ENCODE results near the gene ZDHHC3. TPM values are rescaled to one million over a fixed set of nuclear protein-coding genes. Genes with fewer than 3 reads are reported as not detected.

Gene ZDHHC3
- total and polyA plus RNA-seq, 4 experiments from 2014 or later, result 35.4 to 41.9 (median 38.1) TPM

- peak overlapping the region in 3 of 8 donors; percentile 52 to 55 (median 55) for H3K4me3 Mint-ChIP-seq
- H3K36me3 Mint-ChIP-seq, result peaks cover 59 to 62% of the 10 kb centered on the region in 2 donors
- no peak overlapping the region for H3K4me3 ChIP-seq (ENCODE audit: low read length in 2 of 2)
- H3K27ac ChIP-seq (ENCODE audit: low read depth, low read length), result no peak overlapping the region
- intact Hi-C loops (cut with micrococcal nuclease), result no loop called here
- H3K4me1 ChIP-seq (ENCODE audit: insufficient read depth, low read length), result peaks cover 41% of the 10 kb centered on the region
- H3K36me3 ChIP-seq (ENCODE audit: insufficient read depth, low read length), result peaks cover 19% of the 10 kb centered on the region
- peaks cover 27 to 77% (median 53%) of the 10 kb centered on the region in 4 donors for H3K4me1 Mint-ChIP-seq
- H3K27me3 ChIP-seq (ENCODE audit: insufficient read depth, low read length), result no peaks in the 10 kb centered on the region
- H3K9me3 ChIP-seq (ENCODE audit: control insufficient read depth in 1 of 2, low read length in 2 of 2), result no peaks in the 10 kb centered on the region
- ChIA-PET CTCF (ENCODE audit: partially characterized antibody) (interaction anchor here (1.8 to 2.9 kb wide), 2 partner anchors 28 to 29 kb away, joined by 8 to 20 read pairs; no protein-coding TSS in a partner anchor), POLR2A (ENCODE audit: partially characterized antibody) (interaction anchor here (1.8 to 3.1 kb wide), 4 partner anchors 13 to 30 kb away, joined by 10 to 26 read pairs (median 12); partner anchors contain the start of genes EXOSC7 and ZDHHC3)
- no peaks in the 10 kb centered on the region for H3K27me3 Mint-ChIP-seq
- DNase-seq, result no peak
- peak overlapping the region in 4 of 7 donors; percentile 15 to 88 (median 56) for H3K27ac Mint-ChIP-seq
- H3K9me3 Mint-ChIP-seq, result peaks cover 0 to 3% (median 0%) of the 10 kb centered on the region in 8 donors
Measured at GRCh38 chr3:45007091-45007490, 31.1 kb upstream of the ZDHHC3 start.

GRCh38 chr3:45003859-45004258 lies 27.9 kb upstream of the ZDHHC3 start:
- POLR2A ChIA-PET (ENCODE audit: partially characterized antibody), result no interaction called here
- CTCF ChIA-PET (ENCODE audit: partially characterized antibody), result interaction anchor here (1.5 to 1.7 kb wide), 2 partner anchors 30 to 32 kb away, joined by 5 to 6 read pairs; no protein-coding TSS in a partner anchor
- no peaks in the 10 kb centered on the region for H3K27me3 Mint-ChIP-seq
- no peaks in the 10 kb centered on the region for H3K27me3 ChIP-seq (ENCODE audit: insufficient read depth, low read length)
- no peak overlapping the region for H3K4me3 Mint-ChIP-seq
- H3K4me1 ChIP-seq (ENCODE audit: insufficient read depth, low read length), result peaks cover 21% of the 10 kb centered on the region
- peaks cover 32% of the 10 kb centered on the region for H3K36me3 ChIP-seq (ENCODE audit: insufficient read depth, low read length)
- intact Hi-C loops (cut with micrococcal nuclease), result no loop called here
- H3K4me1 Mint-ChIP-seq, result peaks cover 21 to 54% (median 35%) of the 10 kb centered on the region in 4 donors
- no peak overlapping the region for H3K27ac ChIP-seq (ENCODE audit: low read depth, low read length)
- no peak for DNase-seq
- H3K9me3 ChIP-seq (ENCODE audit: control insufficient read depth in 1 of 2, low read length in 2 of 2), result no peaks in the 10 kb centered on the region
- H3K4me3 ChIP-seq (ENCODE audit: low read length in 2 of 2), result no peak overlapping the region
- peak overlapping the region; percentile 1 to 77 (median 42) for H3K27ac Mint-ChIP-seq
- peaks cover 59 to 67% of the 10 kb centered on the region in 2 donors for H3K36me3 Mint-ChIP-seq
- H3K9me3 Mint-ChIP-seq, result peaks cover 0 to 3% (median 0%) of the 10 kb centered on the region in 8 donors

- Histone ChIP-seq H3K27ac (ENCODE audit: low read depth, low read length) (no peak overlapping the region), H3K27me3 (ENCODE audit: insufficient read depth, low read length) (no peaks in the 10 kb centered on the region), H3K9me3 (ENCODE audit: control insufficient read depth in 1 of 2, low read length in 2 of 2) (no peaks in the 10 kb centered on the region), H3K36me3 (ENCODE audit: insufficient read depth, low read length) (peaks cover 32% of the 10 kb centered on the region), H3K4me1 (ENCODE audit: insufficient read depth, low read length) (peaks cover 21% of the 10 kb centered on the region), H3K4me3 (ENCODE audit: low read length in 2 of 2) (no peak overlapping the region)
- Mint-ChIP-seq H3K4me1 (peaks cover 21 to 51% (median 33%) of the 10 kb centered on the region in 4 donors), H3K4me3 (no peak overlapping the region), H3K9me3 (peaks cover 0 to 3% (median 0%) of the 10 kb centered on the region in 8 donors), H3K27ac (peak overlapping the region; percentile 2 to 77 (median 54)), H3K36me3 (peaks cover 58 to 68% of the 10 kb centered on the region in 2 donors), H3K27me3 (no peaks in the 10 kb centered on the region)
- DNase-seq, result no peak
- POLR2A ChIA-PET (ENCODE audit: partially characterized antibody), result interaction anchor here (1.0 to 1.3 kb wide), 2 partner anchors 17 to 27 kb away, joined by 3 to 4 read pairs; partner anchors contain the start of genes EXOSC7 and ZDHHC3
- intact Hi-C loops (cut with micrococcal nuclease), result no loop called here
- CTCF ChIA-PET (ENCODE audit: partially characterized antibody), result interaction anchor here (1.4 to 1.7 kb wide), 4 partner anchors 11 to 35 kb away, joined by 5 to 11 read pairs (median 6); no protein-coding TSS in a partner anchor
Measured at GRCh38 chr3:45003406-45003805, 27.4 kb upstream of the ZDHHC3 start.

- Histone ChIP-seq H3K4me1 (ENCODE audit: insufficient read depth, low read length) (peaks cover 21% of the 10 kb centered on the region), H3K4me3 (ENCODE audit: low read length in 2 of 2) (no peak overlapping the region), H3K9me3 (ENCODE audit: control insufficient read depth in 1 of 2, low read length in 2 of 2) (no peaks in the 10 kb centered on the region), H3K36me3 (ENCODE audit: insufficient read depth, low read length) (peaks cover 25% of the 10 kb centered on the region), H3K27me3 (ENCODE audit: insufficient read depth, low read length) (no peaks in the 10 kb centered on the region), H3K27ac (ENCODE audit: low read depth, low read length) (no peak overlapping the region)
- H3K4me1 Mint-ChIP-seq, result peaks cover 19 to 45% (median 28%) of the 10 kb centered on the region in 4 donors
- intact Hi-C loops (cut with micrococcal nuclease), result no loop called here
- H3K27me3 Mint-ChIP-seq, result no peaks in the 10 kb centered on the region
- H3K27ac Mint-ChIP-seq, result peak overlapping the region; percentile 23 to 82 (median 73)
- H3K9me3 Mint-ChIP-seq, result peaks cover 0 to 3% (median 0%) of the 10 kb centered on the region in 8 donors
- H3K4me3 Mint-ChIP-seq, result no peak overlapping the region
- POLR2A ChIA-PET (ENCODE audit: partially characterized antibody), result interaction anchor here (1.0 to 1.3 kb wide), 2 partner anchors 18 to 27 kb away, joined by 3 to 4 read pairs; partner anchors contain the start of genes EXOSC7 and ZDHHC3
- peaks cover 52 to 64% of the 10 kb centered on the region in 2 donors for H3K36me3 Mint-ChIP-seq
- no peak for DNase-seq
- CTCF ChIA-PET (ENCODE audit: partially characterized antibody), result interaction anchor here (0.8 to 1.7 kb wide), 6 partner anchors 10 to 209 kb away, joined by 3 to 11 read pairs (median 5); no protein-coding TSS in a partner anchor
Measured at GRCh38 chr3:45002720-45003119, 26.7 kb upstream of the ZDHHC3 start.

GRCh38 chr3:45002139-45002660 lies 26.2 kb upstream of the ZDHHC3 start:
- Histone ChIP-seq H3K9me3 (ENCODE audit: control insufficient read depth in 1 of 2, low read length in 2 of 2) (no peaks in the 10 kb centered on the region), H3K36me3 (ENCODE audit: insufficient read depth, low read length) (peaks cover 23% of the 10 kb centered on the region), H3K4me1 (ENCODE audit: insufficient read depth, low read length) (peaks cover 20% of the 10 kb centered on the region), H3K27ac (ENCODE audit: low read depth, low read length) (no peak overlapping the region), H3K27me3 (ENCODE audit: insufficient read depth, low read length) (no peaks in the 10 kb centered on the region), H3K4me3 (ENCODE audit: low read length in 2 of 2) (no peak overlapping the region)
- POLR2A ChIA-PET (ENCODE audit: partially characterized antibody), result interaction anchor here (1.0 to 1.3 kb wide), 2 partner anchors 18 to 26 kb away, joined by 3 to 4 read pairs; partner anchors contain the start of genes EXOSC7 and ZDHHC3
- peaks cover 53 to 68% of the 10 kb centered on the region in 2 donors for H3K36me3 Mint-ChIP-seq
- no peak overlapping the region for H3K4me3 Mint-ChIP-seq
- CTCF ChIA-PET (ENCODE audit: partially characterized antibody), result interaction anchor here (0.8 to 1.7 kb wide), 6 partner anchors 10 to 209 kb away, joined by 3 to 11 read pairs (median 4); no protein-coding TSS in a partner anchor
- H3K27ac Mint-ChIP-seq, result peak overlapping the region in 5 of 7 donors; percentile 38 to 82 (median 65)
- no peaks in the 10 kb centered on the region for H3K27me3 Mint-ChIP-seq
- H3K4me1 Mint-ChIP-seq, result peaks cover 19 to 42% (median 28%) of the 10 kb centered on the region in 4 donors
- intact Hi-C loops (cut with micrococcal nuclease), result no loop called here
- H3K9me3 Mint-ChIP-seq, result peaks cover 0 to 3% (median 0%) of the 10 kb centered on the region in 8 donors
- no peak for DNase-seq

GRCh38 chr3:45001738-45002137 lies 25.8 kb upstream of the ZDHHC3 start:
- peak overlapping the region in 1 of 7 donors; percentile 65 for H3K27ac Mint-ChIP-seq
- Histone ChIP-seq H3K27me3 (ENCODE audit: insufficient read depth, low read length) (no peaks in the 10 kb centered on the region), H3K36me3 (ENCODE audit: insufficient read depth, low read length) (peaks cover 27% of the 10 kb centered on the region), H3K27ac (ENCODE audit: low read depth, low read length) (no peak overlapping the region), H3K9me3 (ENCODE audit: control insufficient read depth in 1 of 2, low read length in 2 of 2) (no peaks in the 10 kb centered on the region), H3K4me3 (ENCODE audit: low read length in 2 of 2) (no peak overlapping the region), H3K4me1 (ENCODE audit: insufficient read depth, low read length) (peaks cover 15% of the 10 kb centered on the region)
- no peaks in the 10 kb centered on the region for H3K27me3 Mint-ChIP-seq
- H3K36me3 Mint-ChIP-seq, result peaks cover 57 to 72% of the 10 kb centered on the region in 2 donors
- no peak overlapping the region for H3K4me3 Mint-ChIP-seq
- ChIA-PET CTCF (ENCODE audit: partially characterized antibody) (interaction anchor here (1.5 to 1.7 kb wide), 3 partner anchors 11 to 37 kb away, joined by 3 to 7 read pairs (median 4); no protein-coding TSS in a partner anchor), POLR2A (ENCODE audit: partially characterized antibody) (interaction anchor here (0.9 kb wide), 1 partner anchor 34 kb away, joined by 3 read pairs; no protein-coding TSS in a partner anchor)
- peaks cover 0 to 3% (median 0%) of the 10 kb centered on the region in 8 donors for H3K9me3 Mint-ChIP-seq
- H3K4me1 Mint-ChIP-seq, result peaks cover 17 to 42% (median 25%) of the 10 kb centered on the region in 4 donors
- intact Hi-C loops (cut with micrococcal nuclease), result no loop called here
- DNase-seq, result no peak

- H3K36me3 Mint-ChIP-seq, result peaks cover 57 to 81% of the 10 kb centered on the region in 2 donors
- POLR2A ChIA-PET (ENCODE audit: partially characterized antibody), result interaction anchor here (0.9 to 1.2 kb wide), 2 partner anchors 24 to 35 kb away, joined by 3 to 4 read pairs; no protein-coding TSS in a partner anchor
- intact Hi-C loops (cut with micrococcal nuclease), result no loop called here
- no peaks in the 10 kb centered on the region for H3K27me3 Mint-ChIP-seq
- no peaks in the 10 kb centered on the region for H3K27me3 ChIP-seq (ENCODE audit: insufficient read depth, low read length)
- H3K4me1 Mint-ChIP-seq, result peaks cover 17 to 40% (median 25%) of the 10 kb centered on the region in 4 donors
- H3K4me1 ChIP-seq (ENCODE audit: insufficient read depth, low read length), result peaks cover 12% of the 10 kb centered on the region
- no peak overlapping the region for H3K4me3 ChIP-seq (ENCODE audit: low read length in 2 of 2)
- peaks cover 0 to 3% (median 0%) of the 10 kb centered on the region in 8 donors for H3K9me3 Mint-ChIP-seq
- peaks cover 36% of the 10 kb centered on the region for H3K36me3 ChIP-seq (ENCODE audit: insufficient read depth, low read length)
- no peak overlapping the region for H3K27ac ChIP-seq (ENCODE audit: low read depth, low read length)
- peak overlapping the region in 3 of 7 donors; percentile 35 to 48 (median 37) for H3K27ac Mint-ChIP-seq
- H3K9me3 ChIP-seq (ENCODE audit: control insufficient read depth in 1 of 2, low read length in 2 of 2), result no peaks in the 10 kb centered on the region
- H3K4me3 Mint-ChIP-seq, result no peak overlapping the region
- CTCF ChIA-PET (ENCODE audit: partially characterized antibody), result interaction anchor here (0.7 to 1.7 kb wide), 5 partner anchors 10 to 38 kb away, joined by 3 to 7 read pairs (median 3); partner anchors contain the start of genes EXOSC7 and ZDHHC3
- DNase-seq, result no peak
Measured at GRCh38 chr3:45000823-45001222, 24.8 kb upstream of the ZDHHC3 start.
